Activated gamma-delta T cell treated with Interleukin-2 at 50 U/mL for 16 hours (primary cell): ENCODE measurements around the gene AGBL4.
"Not testable (repeated sequence)": the region's sequence is repeated elsewhere in the genome, so short reads cannot be mapped to it uniquely, and the experiment has no call there.

Experiments used
- DNase-seq: peaks from one replicate; pipeline ENCODE4 v3.0.0-alpha.2; 2020

AGBL4 gene

GRCh38 chr1:49016030-49016977 lies 1007.5 kb downstream of the AGBL4 start:
- DNase-seq, result no peak

- DNase-seq, result no peak
Observed at GRCh38 chr1:49013079-49013478, 1010.7 kb downstream of the AGBL4 start.

- DNase-seq, result not testable (repeated sequence)
Observed at GRCh38 chr1:49002981-49003380, 1020.8 kb downstream of the AGBL4 start.

GRCh38 chr1:48999321-48999720 lies 1024.4 kb downstream of the AGBL4 start:
- no peak for DNase-seq

- DNase-seq, result no peak
Observed at GRCh38 chr1:48996311-48996710, 1027.4 kb downstream of the AGBL4 start.

- DNase-seq, result no peak
Observed at GRCh38 chr1:48988633-48989197, 1035.0 kb downstream of the AGBL4 start.

GRCh38 chr1:48979940-48980339 lies 1043.8 kb downstream of the AGBL4 start:
- no peak for DNase-seq

- no peak for DNase-seq
Observed at GRCh38 chr1:48978413-48978812, 1045.3 kb downstream of the AGBL4 start.

- no peak for DNase-seq
Observed at GRCh38 chr1:48977273-48977672, 1046.5 kb downstream of the AGBL4 start.

GRCh38 chr1:48969971-48970370 lies 1053.8 kb downstream of the AGBL4 start:
- DNase-seq, result no peak

GRCh38 chr1:48967318-48967717 lies 1056.4 kb downstream of the AGBL4 start:
- DNase-seq, result no peak

GRCh38 chr1:48966583-48966982 lies 1057.2 kb downstream of the AGBL4 start:
- DNase-seq, result no peak

GRCh38 chr1:48960320-48960719 lies 1063.4 kb downstream of the AGBL4 start:
- no peak for DNase-seq

GRCh38 chr1:48955774-48956173 lies 1068.0 kb downstream of the AGBL4 start:
- DNase-seq, result no peak

- no peak for DNase-seq
Observed at GRCh38 chr1:48953617-48954016, 1070.1 kb downstream of the AGBL4 start.

- DNase-seq, result no peak
Observed at GRCh38 chr1:48948562-48948961, 1075.2 kb downstream of the AGBL4 start.

GRCh38 chr1:48947761-48948537 lies 1075.8 kb downstream of the AGBL4 start:
- no peak for DNase-seq

- no peak for DNase-seq
Observed at GRCh38 chr1:48946070-48946469, 1077.7 kb downstream of the AGBL4 start.

GRCh38 chr1:48944811-48945210 lies 1078.9 kb downstream of the AGBL4 start:
- DNase-seq, result no peak

- no peak for DNase-seq
Observed at GRCh38 chr1:48943826-48944225, 1079.9 kb downstream of the AGBL4 start.

GRCh38 chr1:48943393-48943792 lies 1080.4 kb downstream of the AGBL4 start:
- DNase-seq, result no peak

- DNase-seq, result no peak
Observed at GRCh38 chr1:48940962-48941732, 1082.6 kb downstream of the AGBL4 start.

- DNase-seq, result no peak
Observed at GRCh38 chr1:48940354-48940753, 1083.4 kb downstream of the AGBL4 start.
